ENCODE data around the gene SDCBP2.

Gene SDCBP2

GRCh38 chr20:1375515-1375914 lies 46.6 kb upstream of the SDCBP2 start:
- DNase-seq (ENCODE audit: low read depth): peak; percentile 88
- H3K4me3 ChIP-seq (ENCODE audit: control insufficient read depth, low read depth, low read length): no peak overlapping the region
- no peak for TF ChIP-seq CTCF (conservative IDR thresholded peaks at IDR 0.05; ENCODE audit: control insufficient read depth, insufficient read depth, low read depth, low read length)

- DNase-seq (ENCODE audit: low read depth): no peak
- no peak overlapping the region for H3K4me3 ChIP-seq (ENCODE audit: control insufficient read depth, low read depth, low read length)
- no peak for TF ChIP-seq CTCF (conservative IDR thresholded peaks at IDR 0.05; ENCODE audit: control insufficient read depth, insufficient read depth, low read depth, low read length)
Observed at GRCh38 chr20:1374246-1374645, 45.3 kb upstream of the SDCBP2 start.

- DNase-seq (ENCODE audit: low read depth): no peak
- no peak overlapping the region for H3K4me3 ChIP-seq (ENCODE audit: control insufficient read depth, low read depth, low read length)
- TF ChIP-seq CTCF (conservative IDR thresholded peaks at IDR 0.05; ENCODE audit: control insufficient read depth, insufficient read depth, low read depth, low read length): no peak
Observed at GRCh38 chr20:1373614-1374013, 44.7 kb upstream of the SDCBP2 start.

- no peak for DNase-seq (ENCODE audit: low read depth)
- no peak for TF ChIP-seq CTCF (conservative IDR thresholded peaks at IDR 0.05; ENCODE audit: control insufficient read depth, insufficient read depth, low read depth, low read length)
- no peak overlapping the region for H3K4me3 ChIP-seq (ENCODE audit: control insufficient read depth, low read depth, low read length)
Observed at GRCh38 chr20:1373036-1373435, 44.1 kb upstream of the SDCBP2 start.

GRCh38 chr20:1371830-1372539 lies 43.0 kb upstream of the SDCBP2 start:
- DNase-seq (ENCODE audit: low read depth): no peak
- H3K4me3 ChIP-seq (ENCODE audit: control insufficient read depth, low read depth, low read length): no peak overlapping the region

GRCh38 chr20:1371202-1371782 lies 42.4 kb upstream of the SDCBP2 start:
- DNase-seq (ENCODE audit: low read depth): peak; percentile 60
- no peak for TF ChIP-seq CTCF (conservative IDR thresholded peaks at IDR 0.05; ENCODE audit: control insufficient read depth, insufficient read depth, low read depth, low read length)
- H3K4me3 ChIP-seq (ENCODE audit: control insufficient read depth, low read depth, low read length): no peak overlapping the region

More at GRCh38 chr20:1371830-1372539, 43.0 kb upstream of the SDCBP2 start:
- TF ChIP-seq CTCF (conservative IDR thresholded peaks at IDR 0.05; ENCODE audit: control insufficient read depth, insufficient read depth, low read depth, low read length): no peak

Data from fibroblast of mammary gland (primary cell).